ENCODE data around the gene PRKCA.
A peak's percentile ranks its signal among the peaks of the same experiment; 100 is the strongest.

The PRKCA gene

DNA sequence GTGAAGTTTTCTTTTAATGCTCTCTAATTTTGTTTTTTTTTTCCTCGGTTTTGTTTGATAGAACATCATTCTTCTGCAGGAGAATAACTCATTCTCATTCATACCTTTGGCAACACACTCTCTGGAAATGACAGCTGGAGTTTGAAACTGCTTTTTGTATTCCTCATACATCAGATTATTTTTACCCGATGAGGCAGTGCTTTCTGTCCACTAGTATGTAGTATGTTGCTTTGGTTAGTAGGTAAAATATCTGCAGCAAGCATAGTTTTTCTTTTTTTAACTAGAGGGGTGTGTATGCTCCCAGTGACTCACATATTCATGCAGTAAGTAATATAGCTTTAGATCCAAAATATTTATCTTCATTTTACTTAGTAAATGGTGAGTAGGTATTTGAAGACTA is 6.4 kb downstream of the PRKCA start:
- TF ChIP-seq CTCF (IDR thresholded peaks at IDR 0.05; ENCODE audit: low read depth, low read length, poor library complexity, severe bottlenecking) (no peak), EZH2phosphoT487 (IDR thresholded peaks at IDR 0.05; ENCODE audit: borderline replicate concordance, low read length) (no peak)
- no peaks in the 10 kb centered on the region for H3K9me2 ChIP-seq (replicated peaks; ENCODE audit: control insufficient read depth, low read length)
- H3K36me3 ChIP-seq (ENCODE audit: control insufficient read depth, low read length), result peaks cover 11% of the 10 kb centered on the region; the same call in 1 of the 2 replicates
- H3K27ac ChIP-seq (ENCODE audit: low read depth, low read length), result no peak overlapping the region
- H3F3A ChIP-seq (ENCODE audit: control insufficient read depth, insufficient read depth), result no peaks in the 10 kb centered on the region
- peaks cover 11% of the 10 kb centered on the region for H3K79me2 ChIP-seq (ENCODE audit: control insufficient read depth, low read length)
- H3K4me1 ChIP-seq (ENCODE audit: control insufficient read depth, low read length), result peaks cover 15% of the 10 kb centered on the region
- no peak overlapping the region for H3K4me3 ChIP-seq (ENCODE audit: low read length)
- H3K9me3 ChIP-seq (ENCODE audit: control insufficient read depth, insufficient read depth, low read length), result no peaks in the 10 kb centered on the region
- H3K4me2 ChIP-seq (ENCODE audit: low read length), result no peak overlapping the region
- no peaks in the 10 kb centered on the region for H3K27me3 ChIP-seq (ENCODE audit: control insufficient read depth, low read length)
- H4K20me1 ChIP-seq (ENCODE audit: control insufficient read depth, insufficient read depth, low read depth, low read length), result no peaks in the 10 kb centered on the region; the same call in 1 of the 2 replicates

DNA sequence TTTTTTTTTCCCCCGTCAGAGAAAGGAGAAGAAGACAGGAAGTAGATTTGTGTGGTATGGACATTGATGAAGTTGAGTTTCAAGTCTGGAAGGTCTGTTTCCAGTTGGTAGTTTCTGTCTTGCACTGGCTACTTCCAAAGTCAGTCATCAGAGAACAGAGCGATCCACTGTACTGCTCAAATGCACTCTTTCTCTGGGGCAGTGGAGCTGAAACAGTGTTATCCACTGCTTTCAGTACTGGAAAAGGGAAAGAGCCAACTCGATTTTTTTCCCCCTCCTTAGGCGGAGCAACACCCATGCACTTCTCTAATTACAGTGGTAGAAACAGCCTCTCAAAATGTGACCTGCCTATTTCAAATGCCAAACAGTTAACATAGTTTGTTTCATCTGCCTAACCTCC is 7.4 kb downstream of the PRKCA start:
- no peaks in the 10 kb centered on the region for H3K9me2 ChIP-seq (replicated peaks; ENCODE audit: control insufficient read depth, low read length)
- no peak overlapping the region for H3K4me3 ChIP-seq (ENCODE audit: low read length)
- H4K20me1 ChIP-seq (ENCODE audit: control insufficient read depth, insufficient read depth, low read depth, low read length), result no peaks in the 10 kb centered on the region
- H3K79me2 ChIP-seq (ENCODE audit: control insufficient read depth, low read length), result peaks cover 1% of the 10 kb centered on the region
- H3F3A ChIP-seq (ENCODE audit: control insufficient read depth, insufficient read depth), result no peaks in the 10 kb centered on the region
- no peak overlapping the region for H3K4me2 ChIP-seq (ENCODE audit: low read length)
- no peak overlapping the region for H3K27ac ChIP-seq (ENCODE audit: low read depth, low read length)
- no peaks in the 10 kb centered on the region for H3K9me3 ChIP-seq (ENCODE audit: control insufficient read depth, insufficient read depth, low read length)
- no peaks in the 10 kb centered on the region for H3K27me3 ChIP-seq (ENCODE audit: control insufficient read depth, low read length)
- TF ChIP-seq CTCF (IDR thresholded peaks at IDR 0.05; ENCODE audit: low read depth, low read length, poor library complexity, severe bottlenecking) (no peak), EZH2phosphoT487 (IDR thresholded peaks at IDR 0.05; ENCODE audit: borderline replicate concordance, low read length) (no peak)
- H3K4me1 ChIP-seq (ENCODE audit: control insufficient read depth, low read length), result peaks cover 5% of the 10 kb centered on the region
- H3K36me3 ChIP-seq (ENCODE audit: control insufficient read depth, low read length), result peaks cover 11% of the 10 kb centered on the region; the same call in 1 of the 2 replicates

- no peaks in the 10 kb centered on the region for H3K9me2 ChIP-seq (replicated peaks; ENCODE audit: control insufficient read depth, low read length)
- H3K4me3 ChIP-seq (ENCODE audit: low read length), result no peak overlapping the region
- no peak overlapping the region for H3K4me2 ChIP-seq (ENCODE audit: low read length)
- no peaks in the 10 kb centered on the region for H3K27me3 ChIP-seq (ENCODE audit: control insufficient read depth, low read length)
- H3K4me1 ChIP-seq (ENCODE audit: control insufficient read depth, low read length), result no peaks in the 10 kb centered on the region; the same call in 1 of the 2 replicates
- H3F3A ChIP-seq (ENCODE audit: control insufficient read depth, insufficient read depth), result no peaks in the 10 kb centered on the region
- no peaks in the 10 kb centered on the region for H3K79me2 ChIP-seq (ENCODE audit: control insufficient read depth, low read length)
- no peak overlapping the region for H3K27ac ChIP-seq (ENCODE audit: low read depth, low read length)
- H3K36me3 ChIP-seq (ENCODE audit: control insufficient read depth, low read length), result peaks cover 11% of the 10 kb centered on the region; the same call in 1 of the 2 replicates
- TF ChIP-seq EZH2phosphoT487 (IDR thresholded peaks at IDR 0.05; ENCODE audit: borderline replicate concordance, low read length), result no peak
- peak; percentile 47 for TF ChIP-seq CTCF (IDR thresholded peaks at IDR 0.05; ENCODE audit: low read depth, low read length, poor library complexity, severe bottlenecking)
- no peaks in the 10 kb centered on the region for H3K9me3 ChIP-seq (ENCODE audit: control insufficient read depth, insufficient read depth, low read length)
- no peaks in the 10 kb centered on the region for H4K20me1 ChIP-seq (ENCODE audit: control insufficient read depth, insufficient read depth, low read depth, low read length)
Observed at GRCh38 chr17:66310528-66311148, 8.2 kb downstream of the PRKCA start.

Measured in DOHH2 (cell line).